ENCODE data around the gene NELL1.

The NELL1 gene

DNA sequence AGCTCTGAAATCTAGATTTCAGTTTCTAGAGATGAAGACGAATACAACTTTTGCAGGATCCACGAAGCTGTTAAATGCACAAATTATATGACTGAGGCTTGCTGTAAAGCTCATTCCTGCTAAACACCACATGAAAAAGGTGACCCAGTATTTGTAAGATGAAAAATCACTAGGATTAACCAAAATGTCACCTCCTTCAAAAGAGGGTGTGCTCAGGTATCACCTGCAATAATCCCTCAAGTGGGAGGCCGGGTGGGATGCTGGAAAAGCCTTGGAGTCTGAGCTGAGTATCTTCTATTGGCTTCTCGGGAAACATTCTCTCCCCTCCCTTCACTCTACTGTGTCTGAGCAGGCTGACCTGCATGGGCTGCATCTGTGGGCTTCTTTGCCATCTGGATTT lies 195.8 kb downstream of the NELL1 start:
- in situ Hi-C loops (cut with MboI; ENCODE audit: low sequenced_read_pairs): no loop called here

DNA sequence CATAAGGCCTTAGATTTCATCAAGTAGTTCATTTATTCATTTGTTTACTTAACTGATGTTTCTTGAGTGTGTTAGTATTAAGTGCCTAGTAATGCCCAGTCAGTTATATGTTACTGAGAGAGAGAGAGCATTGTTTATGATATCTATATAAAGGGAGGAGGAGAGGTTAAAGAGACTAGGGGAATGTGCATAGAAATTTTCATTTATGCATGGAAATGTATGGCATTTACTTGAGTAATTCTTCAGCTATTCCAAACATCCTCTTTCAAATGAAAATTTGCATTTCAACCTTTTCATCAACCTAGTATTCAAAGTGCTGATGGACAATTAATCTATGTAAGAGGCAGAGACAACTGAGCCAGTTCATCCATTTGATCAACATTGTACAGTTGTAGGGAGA lies 199.7 kb downstream of the NELL1 start:
- in situ Hi-C loops (cut with MboI; ENCODE audit: low sequenced_read_pairs): no loop called here

DNA sequence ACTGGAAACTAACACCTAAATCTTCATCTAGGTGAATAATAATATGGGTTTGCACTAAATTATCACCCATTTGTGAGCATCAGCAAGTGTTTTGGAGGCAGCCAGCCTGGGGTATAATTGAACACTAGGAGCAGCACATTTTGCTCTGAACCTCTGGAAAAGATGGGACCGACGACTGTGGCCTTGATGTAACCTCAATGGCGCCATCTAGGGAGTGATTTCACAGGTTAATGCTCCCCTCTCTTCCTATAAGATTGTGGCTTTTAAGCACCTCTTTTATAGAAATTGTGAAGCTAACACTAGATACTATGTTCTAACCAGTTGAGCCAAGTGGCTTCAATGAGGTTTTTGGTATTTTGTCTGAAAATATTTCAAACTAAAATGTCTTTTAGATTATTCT lies 203.7 kb downstream of the NELL1 start:
- in situ Hi-C loops (cut with MboI; ENCODE audit: low sequenced_read_pairs): no loop called here

DNA sequence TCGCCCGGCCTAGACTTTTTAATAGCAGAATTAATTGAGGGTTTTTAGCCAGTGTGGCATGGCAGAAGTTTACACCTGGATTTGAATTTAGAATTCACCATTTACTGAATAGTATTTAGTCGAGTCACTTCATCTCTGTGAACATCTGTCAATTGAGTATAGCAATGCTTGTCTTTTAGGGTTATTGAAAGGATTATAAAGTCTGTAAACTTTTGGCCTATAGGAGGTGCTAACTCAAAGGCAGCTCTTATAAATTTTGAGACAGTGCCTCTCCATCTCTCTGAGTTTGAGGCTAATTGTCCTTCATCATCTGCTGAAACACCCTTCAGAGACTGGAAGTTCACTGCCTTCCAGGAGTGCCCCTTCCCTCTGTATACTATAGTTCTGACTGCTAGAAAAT lies 205.0 kb downstream of the NELL1 start:
- in situ Hi-C loops (cut with MboI; ENCODE audit: low sequenced_read_pairs): no loop called here

GRCh38 chr11:20875889-20876288 lies 206.5 kb downstream of the NELL1 start:
- in situ Hi-C loops (cut with MboI; ENCODE audit: low sequenced_read_pairs): no loop called here

DNA sequence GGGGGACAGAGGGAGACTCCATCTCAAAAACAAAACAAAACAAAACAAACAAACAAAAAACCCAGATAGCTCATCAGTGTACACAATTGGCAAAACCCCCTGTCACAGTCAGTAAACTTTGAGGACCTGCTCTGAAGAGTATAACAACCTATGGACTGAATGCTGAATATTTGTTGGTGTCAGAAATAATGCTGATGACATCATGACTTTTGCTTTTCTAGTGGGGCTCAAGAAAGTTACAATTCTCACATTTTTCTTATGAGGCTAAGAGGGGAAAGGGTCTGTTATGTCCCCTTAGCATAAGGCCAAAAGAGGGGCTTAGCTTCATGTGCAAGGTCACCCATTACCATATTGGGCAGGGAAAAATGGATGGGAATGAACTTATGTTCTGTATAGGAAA lies 207.4 kb downstream of the NELL1 start:
- in situ Hi-C loops (cut with MboI; ENCODE audit: low sequenced_read_pairs): no loop called here

DNA sequence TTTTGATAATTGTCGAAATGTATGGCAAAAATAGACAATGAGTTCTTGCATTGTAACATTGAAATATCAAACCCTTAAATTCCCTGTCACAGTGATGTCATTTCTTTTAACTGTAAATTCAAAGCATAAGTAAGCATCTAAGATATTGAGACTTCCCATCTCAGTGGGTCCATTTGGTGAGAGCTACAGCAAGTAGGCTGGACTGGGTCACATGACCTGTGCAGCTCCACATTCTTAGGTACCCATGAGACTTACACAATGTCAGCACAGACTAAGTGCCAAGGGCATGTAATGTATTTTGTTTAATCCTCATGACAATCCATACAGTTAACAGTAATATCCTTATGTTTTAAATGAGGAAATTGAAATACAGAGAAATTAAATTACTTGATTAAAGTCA lies 210.7 kb downstream of the NELL1 start:
- in situ Hi-C loops (cut with MboI; ENCODE audit: low sequenced_read_pairs): no loop called here

- in situ Hi-C loops (cut with MboI; ENCODE audit: low sequenced_read_pairs): no loop called here
These were observed 212.1 kb downstream of the NELL1 start for GRCh38 chr11:20881328-20882079.

DNA sequence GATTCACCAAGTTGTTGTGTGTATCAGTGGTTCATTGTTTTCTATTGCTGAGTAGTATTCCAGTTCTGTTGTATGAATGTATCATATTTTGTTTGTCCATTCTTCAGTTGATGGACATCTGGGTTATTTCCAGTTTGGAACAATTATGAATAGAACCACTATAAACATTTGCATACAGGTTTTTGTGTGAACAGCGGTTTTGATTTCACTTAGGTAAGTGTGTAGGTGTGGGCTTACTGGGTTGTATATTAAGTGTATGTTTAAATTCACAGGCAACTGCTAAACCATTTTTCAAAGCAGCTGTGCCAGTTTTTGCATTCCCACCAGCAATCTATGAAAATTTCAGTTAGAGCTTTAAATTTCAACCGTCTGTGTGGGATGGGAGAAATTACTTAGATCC lies 217.8 kb downstream of the NELL1 start:
- in situ Hi-C loops (cut with MboI; ENCODE audit: low sequenced_read_pairs): no loop called here

GRCh38 chr11:20894296-20894695 lies 224.9 kb downstream of the NELL1 start:
- in situ Hi-C loops (cut with MboI; ENCODE audit: low sequenced_read_pairs): no loop called here

- in situ Hi-C loops (cut with MboI; ENCODE audit: low sequenced_read_pairs): no loop called here
These were observed 240.8 kb downstream of the NELL1 start for GRCh38 chr11:20909995-20910726.

- in situ Hi-C loops (cut with MboI; ENCODE audit: low sequenced_read_pairs): no loop called here
These were observed 241.3 kb downstream of the NELL1 start for GRCh38 chr11:20910733-20911132.

DNA sequence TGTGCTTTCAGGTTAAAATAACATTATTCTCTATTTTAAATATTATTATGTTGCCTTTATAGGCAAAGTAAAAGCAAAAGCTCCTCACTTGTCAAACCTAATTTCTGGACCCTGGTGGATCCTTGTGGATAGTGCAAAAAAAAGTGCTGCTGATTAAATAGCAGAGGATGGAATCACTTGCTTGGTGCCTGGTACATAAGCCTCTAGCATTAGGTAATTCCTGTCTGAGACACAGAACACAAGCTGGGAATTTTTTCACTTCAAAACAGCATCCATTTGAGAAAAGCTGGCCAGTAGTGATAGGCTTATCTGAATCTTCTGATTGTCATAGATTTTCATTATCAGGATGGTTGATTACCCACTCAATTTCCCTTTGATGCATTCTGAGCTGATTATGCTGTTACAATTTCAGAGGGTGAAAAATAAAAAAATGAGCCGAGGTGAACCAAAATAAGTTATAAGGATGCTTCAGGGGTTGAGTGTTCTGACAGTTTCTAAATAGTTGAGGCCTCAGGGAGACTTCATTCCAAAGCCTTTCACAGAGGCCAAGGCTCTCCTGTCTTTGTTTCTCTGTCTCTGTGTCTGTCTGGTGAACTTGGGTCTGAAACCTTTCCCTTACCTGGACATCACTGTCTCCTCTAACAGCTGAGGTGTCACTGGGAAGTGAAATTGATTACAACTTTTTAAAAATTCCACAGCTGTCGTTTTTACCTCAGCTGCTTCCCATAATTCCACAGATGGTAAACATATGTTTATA lies 242.9 kb downstream of the NELL1 start:
- in situ Hi-C loops (cut with MboI; ENCODE audit: low sequenced_read_pairs): no loop called here

DNA sequence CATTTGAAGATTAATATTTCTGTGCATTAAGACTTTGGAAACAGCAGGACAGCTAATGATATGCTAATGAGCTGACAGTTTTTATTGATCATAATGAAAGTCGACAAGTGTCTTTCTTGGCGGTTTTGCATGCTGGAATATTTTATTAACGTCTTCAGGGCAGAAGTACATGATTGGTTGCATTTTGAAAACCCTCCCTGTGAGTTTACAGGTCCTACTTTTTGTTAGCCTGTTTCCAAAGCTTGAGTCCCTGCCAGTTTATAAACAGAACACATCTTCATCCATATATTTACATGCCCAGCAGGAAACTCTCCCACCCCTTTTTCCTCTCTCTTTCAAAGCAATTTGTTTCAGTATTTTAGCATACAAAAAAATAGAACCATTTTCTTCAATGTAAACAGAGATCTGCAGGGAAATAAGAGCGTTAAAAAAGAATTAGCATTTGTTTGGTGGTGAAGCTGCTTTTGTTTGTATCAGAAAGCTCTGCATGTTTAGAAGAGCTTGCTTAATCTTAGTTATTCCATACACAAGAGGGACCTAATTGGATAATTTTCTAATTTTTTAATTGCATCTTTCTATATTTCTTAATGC lies 243.6 kb downstream of the NELL1 start:
- in situ Hi-C loops (cut with MboI; ENCODE audit: low sequenced_read_pairs): no loop called here

DNA sequence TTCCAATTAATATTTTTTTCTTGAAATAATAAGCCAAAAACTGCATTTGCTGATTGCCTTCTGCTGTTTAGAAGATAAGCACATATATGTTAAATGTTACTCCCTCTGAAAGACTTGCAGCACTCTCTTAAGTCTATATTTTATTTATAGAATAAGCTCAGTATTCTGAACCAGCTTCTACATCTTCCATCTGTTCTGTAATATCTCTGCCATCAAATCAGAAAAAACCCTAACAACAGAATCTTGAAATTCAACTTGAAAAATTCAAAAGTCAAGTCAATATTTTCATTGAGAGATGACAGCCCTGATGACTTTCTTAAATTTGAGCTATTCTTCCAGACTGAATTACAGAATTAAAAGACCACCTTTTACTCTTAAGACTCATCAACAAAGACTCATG lies 247.9 kb downstream of the NELL1 start:
- in situ Hi-C loops (cut with MboI; ENCODE audit: low sequenced_read_pairs): no loop called here

DNA sequence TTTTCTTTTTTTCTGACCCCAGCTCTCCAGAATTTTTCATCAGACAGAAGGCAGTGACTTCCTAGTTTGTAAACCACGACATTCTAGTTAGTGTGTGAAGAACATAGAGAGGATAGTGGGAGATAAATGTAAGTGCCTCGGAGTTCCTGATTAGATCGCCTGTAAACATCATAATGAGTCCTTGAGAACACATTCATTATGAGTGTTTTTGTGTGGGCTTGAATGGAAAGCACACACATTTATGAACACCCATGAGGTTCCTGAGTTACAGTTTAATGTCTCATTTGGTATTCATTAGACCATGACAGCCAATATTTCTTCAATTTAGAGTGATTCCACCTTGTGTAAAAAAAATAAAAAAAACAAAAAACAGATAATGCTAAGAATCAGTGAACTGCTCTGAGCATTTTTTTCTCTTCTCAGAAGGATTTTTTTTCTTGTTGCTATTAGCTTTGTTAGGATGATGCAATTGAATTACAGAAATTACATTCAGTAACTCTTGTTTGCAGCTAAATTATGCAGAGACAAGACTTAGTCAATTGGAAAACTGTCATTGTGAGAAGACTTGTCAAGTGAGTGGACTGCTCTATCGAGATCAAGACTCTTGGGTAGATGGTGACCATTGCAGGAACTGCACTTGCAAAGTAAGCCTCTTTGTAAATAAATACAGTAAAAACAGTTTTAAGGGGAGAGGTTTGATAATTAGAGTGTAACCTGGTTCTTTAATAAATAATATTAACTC lies 257.6 kb downstream of the NELL1 start:
- in situ Hi-C loops (cut with MboI; ENCODE audit: low sequenced_read_pairs): no loop called here

DNA sequence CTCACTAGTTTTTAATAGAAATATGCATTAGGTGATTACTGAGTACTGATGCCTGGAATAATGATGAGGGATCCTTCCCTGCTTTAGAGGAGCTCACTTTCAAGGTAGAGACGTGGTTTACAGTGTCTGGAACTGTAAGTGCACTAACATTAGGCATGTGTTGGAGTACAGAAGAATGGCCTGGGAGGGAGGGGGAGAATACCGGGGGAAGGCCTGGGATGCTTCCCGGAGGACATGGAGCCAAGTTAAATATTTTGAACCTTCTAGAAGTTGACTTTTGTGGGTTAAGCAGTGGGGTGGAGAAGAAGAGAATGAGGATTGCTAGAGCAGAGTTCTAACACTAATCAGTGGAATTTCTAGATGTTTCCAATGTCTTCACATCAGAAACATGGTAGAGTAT lies 261.6 kb downstream of the NELL1 start:
- in situ Hi-C loops (cut with MboI; ENCODE audit: low sequenced_read_pairs): no loop called here

DNA sequence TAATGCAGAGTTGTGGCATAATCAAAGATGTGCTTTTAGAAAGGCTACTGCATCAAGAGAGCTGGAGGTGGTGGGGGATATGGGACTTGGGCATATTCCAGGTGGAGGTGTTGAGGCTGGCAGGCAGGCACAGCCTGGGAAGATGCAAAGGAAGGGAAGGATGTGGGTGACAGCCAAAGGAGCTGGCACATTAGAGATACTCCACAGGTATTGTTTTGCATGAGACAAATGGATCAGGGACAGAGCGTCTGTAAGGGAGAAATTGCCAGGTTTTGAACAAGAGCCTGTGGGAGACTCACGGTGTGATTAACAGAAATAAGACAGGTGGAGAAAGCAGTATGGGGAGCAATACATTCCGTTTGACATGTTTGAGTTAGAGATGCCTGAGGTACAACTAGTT lies 263.7 kb downstream of the NELL1 start:
- in situ Hi-C loops (cut with MboI; ENCODE audit: low sequenced_read_pairs): no loop called here

GRCh38 chr11:20933958-20934357 lies 264.6 kb downstream of the NELL1 start:
- in situ Hi-C loops (cut with MboI; ENCODE audit: low sequenced_read_pairs): no loop called here

- in situ Hi-C loops (cut with MboI; ENCODE audit: low sequenced_read_pairs): no loop called here
These were observed 265.1 kb downstream of the NELL1 start for GRCh38 chr11:20934516-20934915.

DNA sequence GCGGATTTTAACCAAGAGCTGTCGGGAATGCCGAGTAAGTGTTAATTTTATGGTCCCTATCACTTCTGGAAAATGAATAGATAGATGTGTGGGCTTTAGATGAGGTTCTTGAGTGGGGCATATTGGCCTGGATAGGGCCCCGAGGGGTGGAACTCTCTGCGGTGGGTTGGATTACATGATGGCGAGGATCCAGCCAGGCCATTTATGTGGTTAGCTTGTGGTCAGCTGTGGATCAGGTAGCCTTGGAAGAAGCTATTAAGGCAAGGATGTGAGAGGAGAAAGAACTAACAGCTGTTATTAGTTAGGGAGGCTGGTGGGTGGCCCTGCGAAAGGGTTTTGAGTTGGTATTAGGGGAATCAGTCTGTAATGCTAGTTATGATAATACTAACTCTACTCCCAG lies 268.4 kb downstream of the NELL1 start:
- in situ Hi-C loops (cut with MboI; ENCODE audit: low sequenced_read_pairs): no loop called here
